HuH-7.5 (cell line): ENCODE results near the gene CAMKMT.

Source experiments
- DNase-seq: peaks from one replicate; pipeline ENCODE4 v3.0.0; 2011; ENCODE audit warnings: low spot score

Gene CAMKMT

DNA sequence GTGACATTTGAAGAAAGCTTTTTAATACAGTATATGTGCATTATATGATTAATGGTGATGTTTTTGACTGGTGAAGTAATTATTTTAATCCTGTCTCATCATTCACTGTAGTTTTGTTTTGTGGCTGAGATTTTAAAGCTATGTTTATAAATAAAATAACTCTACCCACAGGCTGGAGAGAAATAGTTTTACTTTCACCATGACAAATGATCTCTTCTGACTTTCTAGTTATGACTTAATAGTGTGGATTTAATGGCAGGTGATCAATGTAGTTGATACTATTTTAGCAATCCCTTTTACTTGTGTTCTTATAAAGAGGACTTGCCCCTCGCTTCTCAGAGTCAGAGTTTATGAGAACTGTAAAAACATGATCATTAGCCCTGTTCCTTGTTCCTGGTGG, 290.2 kb downstream of the CAMKMT start:
- no peak for DNase-seq

DNA sequence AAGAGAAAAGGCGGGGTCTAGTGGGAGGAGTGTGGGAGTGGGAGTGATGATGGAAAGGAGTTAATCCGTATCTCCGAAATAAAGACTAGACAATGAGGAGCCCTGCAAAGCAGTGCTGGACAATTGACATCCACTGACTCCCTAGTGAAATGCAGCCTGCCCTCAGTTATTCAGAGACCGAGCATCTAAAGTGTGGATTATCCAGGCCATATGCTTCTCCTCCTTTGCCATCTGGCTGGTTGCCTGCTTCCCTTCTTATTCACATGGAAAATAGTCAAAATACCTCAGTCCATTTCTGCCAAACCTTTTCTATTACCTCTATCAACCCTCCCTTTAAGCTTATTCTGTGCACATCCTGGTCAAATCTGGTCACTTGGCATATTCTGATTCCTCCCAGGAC, 291.0 kb downstream of the CAMKMT start:
- DNase-seq = no peak

DNA sequence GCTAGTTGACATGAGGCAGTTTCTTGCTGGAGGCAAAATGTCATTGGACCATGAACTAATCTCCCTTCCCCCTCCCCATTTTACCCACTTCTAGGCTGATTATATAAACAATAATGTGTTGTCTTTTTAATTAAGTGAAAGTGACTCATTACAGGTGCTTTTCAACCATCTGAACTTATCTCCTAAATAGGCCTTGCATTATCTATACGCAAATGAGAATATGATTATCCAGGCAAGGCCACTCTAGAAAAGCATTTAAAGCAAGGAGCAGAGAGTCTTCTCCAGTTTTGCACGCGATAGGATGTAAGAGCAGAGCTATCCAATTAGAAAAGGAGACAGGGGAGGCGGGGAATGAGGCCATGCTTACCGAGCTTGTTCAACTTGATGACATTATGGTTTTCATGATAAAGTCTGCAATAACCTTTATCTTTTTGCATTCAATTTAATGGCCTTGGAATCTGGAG, 293.7 kb downstream of the CAMKMT start:
- no peak for DNase-seq

DNA sequence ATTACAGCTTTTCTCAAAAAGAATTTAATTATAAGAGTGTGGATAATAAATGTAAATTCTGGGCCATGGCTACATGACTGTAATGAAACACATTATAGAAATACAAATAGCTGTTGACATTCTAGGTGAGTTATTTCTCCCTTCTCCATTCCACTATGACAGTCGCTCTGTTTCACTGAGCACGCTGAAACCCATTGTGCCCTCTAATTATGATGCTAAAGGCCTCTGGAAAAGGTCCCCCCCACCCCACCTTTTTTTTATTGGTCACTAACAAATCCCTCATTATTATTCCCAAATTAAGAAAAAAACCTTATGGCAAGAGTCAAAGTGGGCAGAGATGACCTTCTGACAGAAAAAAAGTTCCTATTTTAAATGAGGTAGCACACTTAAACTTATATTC, 294.7 kb downstream of the CAMKMT start:
- DNase-seq = no peak

DNA sequence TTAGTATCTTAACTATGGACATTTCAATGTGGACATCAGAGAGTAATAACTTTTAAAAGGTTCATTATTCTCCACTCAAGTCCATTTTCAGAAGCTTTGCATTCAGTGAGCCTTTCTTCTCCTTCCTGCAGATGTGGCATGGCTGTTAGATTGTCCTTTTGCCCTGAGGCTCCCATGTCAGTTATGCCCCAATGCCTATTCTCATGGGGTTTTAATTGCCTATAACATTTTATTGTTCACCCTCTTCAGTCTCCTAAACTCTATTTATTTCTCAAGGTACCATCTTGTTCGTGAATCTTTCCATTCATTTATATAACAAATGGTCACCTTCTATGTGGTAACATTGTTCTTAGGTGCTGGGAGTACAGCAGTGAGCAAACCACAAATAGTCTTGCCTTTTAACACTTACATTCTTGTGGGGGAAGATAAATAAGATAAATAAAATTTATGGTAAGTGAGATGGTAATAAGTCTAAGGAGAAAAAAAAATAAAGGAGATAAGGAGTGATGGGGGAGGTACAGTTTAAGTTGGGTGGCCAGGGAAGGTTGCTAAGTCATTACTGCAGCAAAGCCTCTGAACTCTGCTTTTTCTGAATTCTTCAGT, 301.8 kb downstream of the CAMKMT start:
- DNase-seq = no peak

DNA sequence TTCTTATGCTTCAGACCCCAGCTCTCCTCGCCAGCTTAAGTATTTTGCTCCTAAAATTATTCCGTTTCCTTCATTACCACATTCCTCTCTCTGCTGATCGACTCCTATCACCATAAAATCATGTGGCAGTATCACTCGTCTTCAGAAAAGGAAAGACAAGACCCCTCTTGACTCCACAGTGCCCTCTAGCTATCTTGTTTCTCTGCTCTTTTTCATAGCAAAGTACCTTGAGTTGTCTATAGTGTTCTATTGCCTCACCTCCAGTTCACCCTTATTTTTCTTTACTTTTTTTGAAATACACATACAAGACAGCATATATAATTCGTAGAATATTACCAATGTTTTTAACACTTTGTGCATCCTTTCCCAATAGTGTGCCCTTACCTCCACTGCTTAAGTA, 306.6 kb downstream of the CAMKMT start:
- DNase-seq = no peak

DNA sequence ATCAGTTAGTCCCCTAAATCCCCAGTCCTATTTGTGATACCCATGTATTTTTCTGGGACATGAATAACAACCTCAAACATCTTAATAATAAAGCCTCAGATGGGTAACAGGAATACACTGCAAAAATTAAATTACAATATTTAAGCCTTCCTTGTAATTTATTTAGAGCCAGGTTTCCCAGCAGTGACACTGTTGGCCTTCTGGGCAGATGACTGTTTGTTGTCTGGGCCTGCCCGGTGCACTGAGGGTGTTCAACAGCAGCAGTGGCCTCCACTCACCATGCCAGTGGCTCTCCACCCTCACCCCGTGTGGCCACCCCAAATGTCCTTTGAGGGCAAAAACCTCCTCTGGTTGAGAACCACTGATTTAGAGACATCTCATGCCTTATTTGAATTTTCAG, 309.5 kb downstream of the CAMKMT start:
- DNase-seq = no peak

DNA sequence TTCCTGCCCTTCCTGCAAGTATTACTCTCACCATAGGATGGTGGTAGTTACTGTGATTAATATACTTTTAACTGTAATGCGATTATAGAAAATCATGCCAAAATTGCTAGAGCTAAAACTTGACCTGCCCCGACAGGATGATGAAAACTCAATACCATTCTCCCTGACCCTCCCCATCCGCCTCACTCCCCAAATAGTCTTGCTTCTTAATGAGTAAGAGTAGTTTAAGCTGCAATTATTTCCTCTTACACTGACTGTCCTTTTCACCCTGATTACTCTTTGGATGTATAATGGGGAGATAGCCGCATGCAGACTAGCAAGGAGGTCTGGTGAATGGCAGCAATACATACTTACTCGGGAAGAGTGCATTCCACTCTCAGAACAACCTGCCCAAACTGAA, 310.2 kb downstream of the CAMKMT start:
- DNase-seq = no peak

DNA sequence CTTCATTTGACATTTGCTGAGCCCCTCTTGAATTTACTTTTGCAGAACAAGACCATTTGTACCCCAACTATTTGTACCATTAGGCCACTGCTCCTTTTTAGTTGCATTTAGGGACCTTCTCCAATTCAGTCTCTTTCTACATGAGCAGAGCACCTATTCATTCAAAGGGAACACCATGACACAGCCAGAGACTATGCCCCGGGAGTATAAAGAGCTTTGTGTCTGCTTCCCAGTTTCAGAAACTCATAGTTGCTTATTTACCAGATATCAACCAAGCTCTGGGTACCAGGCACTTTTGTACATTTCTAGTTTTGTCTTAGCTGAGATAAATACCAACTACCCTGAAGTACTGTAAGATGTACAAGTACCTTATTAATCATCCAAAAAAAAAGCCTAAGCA, 310.7 kb downstream of the CAMKMT start:
- no peak for DNase-seq

DNA sequence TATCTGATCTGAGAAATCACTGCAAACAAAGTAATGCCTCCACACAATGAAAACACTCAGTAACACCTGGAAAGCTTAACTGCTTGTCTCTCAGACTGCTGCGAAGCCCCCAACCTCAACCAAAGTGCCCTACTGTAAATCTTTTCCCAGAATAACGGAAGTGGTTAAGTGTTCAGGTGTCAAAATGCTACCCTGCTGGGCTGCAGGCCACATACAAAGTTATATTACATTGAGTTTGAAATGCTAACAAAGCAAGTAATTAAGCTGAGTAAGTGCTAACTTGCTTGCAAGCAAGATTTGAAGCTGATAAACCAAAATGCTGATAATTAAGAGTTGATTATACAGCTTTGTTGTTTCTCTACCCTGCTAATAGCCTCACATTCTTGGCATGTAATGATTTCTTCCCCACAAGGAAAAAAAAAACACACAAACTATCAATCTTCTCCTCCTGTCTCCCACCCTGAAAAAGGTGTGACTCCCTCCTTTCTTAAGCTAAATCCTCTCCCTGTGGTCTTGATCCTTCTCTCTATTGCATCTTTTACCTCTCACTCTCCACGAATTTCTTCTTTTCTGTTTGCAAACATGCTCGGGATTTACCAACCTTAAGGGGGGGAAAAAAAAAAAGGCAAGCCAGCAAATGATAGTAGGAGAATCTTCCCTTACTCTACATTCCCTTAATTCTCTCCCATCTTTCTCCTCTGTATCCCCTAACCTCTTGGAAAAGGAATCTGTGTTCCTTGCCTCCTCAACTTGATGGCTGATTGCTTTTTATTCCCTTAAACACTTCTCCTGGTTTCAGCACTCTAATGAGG, 312.9 kb downstream of the CAMKMT start:
- DNase-seq = no peak

DNA sequence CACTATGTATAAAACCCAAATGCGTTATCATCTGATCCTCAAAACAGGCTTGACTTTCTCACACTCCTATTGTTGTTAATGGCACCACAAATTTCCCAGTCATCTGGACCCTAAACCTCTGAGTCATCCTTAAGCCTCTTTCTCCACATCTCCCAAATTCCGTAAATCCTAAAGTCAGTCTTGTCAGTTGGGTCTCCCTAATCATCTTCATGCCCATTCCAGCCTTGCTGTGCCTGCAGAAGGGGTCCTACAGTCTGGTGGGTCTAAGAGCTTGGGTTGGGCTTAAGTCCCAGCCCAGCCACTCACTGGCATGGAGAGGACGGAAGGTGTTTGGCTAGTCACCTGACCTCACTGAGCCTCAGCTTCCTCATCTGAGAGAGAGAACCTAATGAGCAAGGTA, 314.6 kb downstream of the CAMKMT start:
- no peak for DNase-seq

DNA sequence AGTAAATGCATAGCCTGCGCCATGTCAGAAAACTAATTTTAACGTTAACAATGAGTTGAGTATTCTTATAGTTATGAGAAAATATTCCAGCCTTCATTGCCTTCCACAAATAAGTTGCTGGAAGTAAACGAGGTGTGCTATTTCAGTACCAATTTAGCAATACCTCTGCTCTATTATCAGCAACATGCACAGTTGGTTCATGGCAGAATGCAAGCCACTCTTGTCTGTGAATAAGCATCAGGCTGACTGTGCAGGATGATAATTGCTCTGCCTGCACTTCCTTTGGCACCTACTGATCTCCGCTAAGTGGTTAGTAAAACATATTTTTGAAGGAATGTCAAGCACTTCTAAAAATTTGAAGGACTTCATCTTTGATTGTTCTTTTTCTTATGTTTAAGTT, 317.8 kb downstream of the CAMKMT start:
- DNase-seq = no peak

DNA sequence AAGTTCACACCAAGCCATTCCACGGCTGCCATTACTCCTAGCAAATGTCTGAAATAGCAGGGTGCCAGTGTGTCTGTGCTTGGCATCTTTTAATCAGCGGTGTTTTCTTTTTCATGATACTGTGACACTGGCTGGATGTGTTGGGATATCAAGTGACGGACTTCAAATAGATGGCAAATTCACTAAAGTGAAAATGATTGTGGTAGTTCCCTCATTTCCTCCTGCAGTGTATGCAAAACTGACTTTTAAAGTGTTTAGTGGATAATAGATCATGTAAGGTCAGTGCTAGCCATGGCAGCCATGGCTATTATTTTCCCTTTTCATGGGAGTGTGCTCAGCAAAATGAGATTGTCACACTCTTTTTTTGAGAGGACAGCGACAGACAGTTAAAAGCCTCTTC, 318.2 kb downstream of the CAMKMT start:
- DNase-seq = no peak

DNA sequence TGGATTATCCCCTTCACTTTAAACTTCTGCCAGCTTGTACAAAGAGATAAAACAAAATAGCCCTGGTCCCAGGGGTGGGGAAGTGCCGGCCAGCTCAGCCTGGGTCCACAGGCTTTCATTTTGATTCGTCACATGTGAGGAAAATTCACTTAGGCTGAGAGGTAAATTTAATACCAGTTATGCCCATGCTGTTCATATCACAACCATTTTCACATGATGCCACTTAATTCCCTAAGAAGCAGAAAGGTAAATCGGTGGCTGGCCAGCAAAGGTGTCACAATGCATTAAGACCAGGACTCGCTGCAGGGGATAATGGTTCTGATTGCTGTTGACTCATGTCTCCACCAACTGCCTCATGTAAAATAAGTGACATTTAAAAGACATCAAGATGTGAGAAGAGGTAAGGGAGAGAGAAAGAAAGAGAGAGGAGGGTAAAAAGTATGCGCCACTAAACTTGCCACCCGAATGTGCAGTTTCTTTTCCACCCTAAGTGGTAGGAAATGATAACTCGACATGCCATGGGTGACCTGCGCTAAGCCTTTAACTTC, 318.8 kb downstream of the CAMKMT start:
- DNase-seq = no peak

DNA sequence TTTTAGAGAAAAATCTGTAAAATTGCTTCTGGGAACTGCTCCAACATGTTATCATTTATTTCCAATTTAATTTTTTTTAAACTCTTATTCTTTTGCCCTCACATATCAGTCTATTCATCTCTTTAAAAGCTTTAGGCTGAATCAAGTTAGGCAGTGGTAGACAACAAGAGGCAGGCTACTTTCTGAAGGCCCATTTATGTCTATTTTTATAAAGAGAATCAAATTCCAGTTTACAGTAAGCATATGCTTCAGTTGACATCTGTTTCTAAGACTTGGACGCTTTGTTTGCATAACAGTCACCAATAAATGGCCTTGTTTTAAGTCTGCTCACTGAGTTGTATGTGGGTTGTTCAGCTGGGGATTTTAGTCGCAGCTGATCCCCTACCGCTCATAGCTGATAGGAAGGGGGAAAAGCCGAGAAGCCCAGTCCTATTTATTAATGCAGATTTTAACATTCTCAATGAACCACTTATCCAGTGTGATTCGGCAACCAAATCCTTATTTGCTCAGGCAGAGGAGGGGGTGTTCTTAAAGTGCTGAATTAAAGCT, 319.3 kb downstream of the CAMKMT start:
- DNase-seq = no peak

DNA sequence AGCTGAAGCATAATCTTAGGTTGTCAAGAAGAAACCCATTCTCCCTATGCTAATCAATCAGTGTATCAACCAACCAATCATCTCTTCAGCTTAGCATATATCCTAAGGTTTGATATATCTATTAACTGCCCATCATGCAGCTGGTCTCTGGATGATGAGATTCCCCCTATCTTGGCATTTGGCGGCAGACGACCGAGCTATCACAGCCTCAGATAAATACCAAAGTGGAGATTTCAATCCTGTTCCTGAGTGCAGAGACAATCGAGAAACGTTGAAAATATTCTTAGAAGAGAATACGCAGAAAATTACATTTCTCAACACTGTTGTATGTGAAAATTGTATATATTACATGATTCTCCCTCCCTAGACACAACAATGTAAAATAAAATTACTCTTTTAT, 320.7 kb downstream of the CAMKMT start:
- no peak for DNase-seq

DNA sequence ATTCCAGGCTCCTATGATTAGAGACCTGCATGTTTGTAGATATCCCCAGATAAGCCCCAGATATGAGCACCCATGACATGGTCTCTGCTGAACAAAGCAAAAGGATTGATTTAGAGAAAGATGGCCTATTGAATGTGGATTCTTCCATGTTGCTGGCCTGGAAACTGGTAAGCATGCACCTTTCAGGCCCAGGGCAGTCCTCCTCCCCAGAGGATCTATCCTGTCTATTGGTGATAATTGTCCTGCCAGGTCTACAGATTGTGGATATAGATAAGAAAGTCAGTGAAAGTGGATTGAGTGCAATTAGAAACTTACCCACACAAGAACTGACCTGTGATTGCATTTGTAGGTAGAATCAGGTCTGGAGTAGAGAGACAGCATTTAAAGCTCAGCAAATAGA, 322.8 kb downstream of the CAMKMT start:
- DNase-seq = no peak

DNA sequence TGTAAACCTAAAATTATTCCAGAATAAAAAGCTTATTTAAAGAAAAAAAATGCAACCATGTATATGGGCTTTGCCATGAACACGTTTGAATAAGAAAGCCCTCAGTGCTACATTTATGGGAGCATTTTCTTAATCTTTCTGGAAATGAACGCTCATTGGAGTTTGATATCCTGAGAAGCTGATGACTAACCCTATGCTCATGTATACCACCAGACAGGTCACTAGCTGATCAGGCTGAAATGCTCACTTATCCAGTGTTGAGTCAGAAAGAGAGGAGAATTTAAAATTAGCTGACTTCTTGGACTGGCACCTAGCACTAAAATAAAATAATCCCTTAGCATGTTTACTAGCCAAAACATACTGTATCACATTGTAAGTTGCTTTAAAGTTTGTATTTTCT, 324.8 kb downstream of the CAMKMT start:
- DNase-seq = no peak

DNA sequence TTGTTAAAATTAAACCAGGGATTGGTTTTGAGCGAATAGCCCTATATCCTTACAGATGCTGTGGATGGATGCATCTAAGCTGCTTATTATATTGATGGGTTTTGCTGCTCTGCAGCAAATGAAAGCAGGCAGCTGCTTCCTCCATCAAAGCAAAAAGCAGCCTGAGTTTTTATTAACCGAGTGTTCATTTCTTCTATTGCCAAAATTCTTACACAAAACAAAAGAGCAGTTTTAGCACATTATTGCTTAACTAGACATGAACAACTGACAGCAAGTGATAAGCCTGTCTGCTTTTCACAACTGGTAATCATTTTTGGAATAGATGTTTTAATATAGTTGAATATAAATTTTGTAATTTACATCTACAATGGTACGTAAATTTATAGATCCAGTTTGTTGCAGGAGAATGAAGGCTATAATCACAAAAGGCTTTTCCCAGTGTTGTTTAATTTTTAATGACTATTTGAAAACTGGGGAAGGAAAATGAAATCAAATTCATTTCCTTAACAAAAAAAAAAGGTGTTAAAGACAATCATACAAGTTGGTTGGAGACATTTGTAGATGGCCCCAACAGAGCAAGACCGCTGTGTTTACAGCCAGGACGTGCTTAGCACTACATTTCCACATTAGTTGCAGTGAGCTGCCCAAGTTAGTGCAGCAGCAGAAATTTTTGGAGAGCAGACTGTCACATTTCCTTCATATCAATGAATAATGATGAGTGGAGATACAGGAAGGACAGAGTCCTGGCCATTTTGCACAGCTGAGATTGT, 326.1 kb downstream of the CAMKMT start:
- DNase-seq = no peak

DNA sequence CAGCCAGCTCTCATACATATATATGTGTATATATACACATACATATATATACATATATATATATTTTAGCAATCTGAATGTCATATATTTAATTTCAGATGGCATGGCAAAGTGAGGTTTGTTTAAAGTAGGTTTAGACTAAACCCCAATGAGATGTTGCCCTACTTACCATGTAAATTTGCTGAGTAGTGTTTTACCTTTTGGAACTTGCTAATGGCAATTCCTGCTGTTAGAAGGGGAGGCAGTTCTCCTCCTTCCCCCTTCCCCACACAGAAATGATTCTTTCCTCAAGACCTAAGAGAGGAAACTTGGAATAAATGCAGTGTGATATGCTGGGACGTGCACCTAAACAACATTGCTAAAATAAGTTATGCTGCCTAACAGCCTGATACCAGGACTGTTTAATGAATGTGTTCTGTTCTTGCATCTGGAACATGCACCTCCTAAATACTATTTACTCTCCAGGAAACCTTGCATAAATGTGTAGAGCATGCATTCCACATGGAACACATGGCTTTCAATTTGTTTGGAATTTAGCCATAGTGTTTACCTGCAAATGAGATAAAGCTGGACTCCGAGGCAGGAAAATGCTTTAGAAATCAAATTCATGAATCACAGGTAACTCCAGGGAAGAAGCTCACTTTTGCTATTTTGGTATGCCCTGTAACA, 326.8 kb downstream of the CAMKMT start:
- no peak for DNase-seq

DNA sequence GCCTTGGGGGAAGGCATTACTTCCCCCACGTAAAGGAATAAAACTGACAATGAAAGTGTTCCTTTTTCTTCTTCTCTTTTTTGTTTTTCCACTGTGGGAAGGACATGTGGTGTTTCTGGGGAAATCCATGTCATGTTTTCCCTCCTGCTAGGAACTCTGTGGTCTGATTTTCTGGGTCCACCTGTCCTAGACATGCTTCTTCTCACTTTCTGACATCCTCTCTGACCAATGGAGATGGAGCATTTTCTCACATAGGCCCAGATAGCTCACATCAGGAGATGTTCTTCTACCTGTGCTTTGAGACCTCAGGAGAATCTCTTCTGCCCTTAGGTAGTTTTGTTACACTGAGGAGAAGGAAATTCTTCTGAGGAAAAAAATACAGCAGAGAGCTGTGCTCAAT, 327.8 kb downstream of the CAMKMT start:
- DNase-seq = no peak

DNA sequence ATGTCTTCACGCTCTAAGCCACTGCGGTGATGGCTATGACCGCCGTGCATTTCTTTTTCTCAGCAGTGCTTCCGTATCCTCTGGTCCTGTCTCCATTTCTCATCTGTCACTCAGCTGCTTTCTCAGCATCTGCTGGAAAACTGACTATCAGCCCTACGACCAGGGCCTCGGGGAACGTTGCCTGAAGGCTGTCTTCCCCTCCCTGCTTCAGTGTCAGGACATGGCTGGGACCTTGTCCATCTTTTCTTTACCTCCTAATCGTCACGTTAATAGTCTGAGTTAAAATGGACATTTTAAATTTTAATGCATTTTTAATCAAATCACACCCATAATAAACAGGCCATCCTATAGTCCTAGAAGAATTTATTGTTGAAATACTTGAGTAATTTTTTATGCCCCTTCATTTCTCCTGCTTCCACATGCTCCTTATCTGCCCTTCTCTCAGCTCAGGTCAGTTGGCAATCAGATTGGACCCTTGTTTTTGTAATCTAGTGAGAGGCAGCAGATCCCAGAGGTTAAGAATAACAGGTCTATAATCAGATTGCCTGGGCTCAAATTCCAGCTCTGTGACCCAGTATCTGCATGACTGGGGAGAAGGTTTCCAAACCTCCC, 329.5 kb downstream of the CAMKMT start:
- no peak for DNase-seq
